ENCODE measurements around the gene GRIK4. TPM values are rescaled to one million over a fixed set of nuclear protein-coding genes. Genes with fewer than 3 reads are reported as not detected.

GRIK4 gene
- polyA plus RNA-seq, 1 of the 3 experiments (the other 2 are of a cell fraction) = 0.03 TPM

DNA sequence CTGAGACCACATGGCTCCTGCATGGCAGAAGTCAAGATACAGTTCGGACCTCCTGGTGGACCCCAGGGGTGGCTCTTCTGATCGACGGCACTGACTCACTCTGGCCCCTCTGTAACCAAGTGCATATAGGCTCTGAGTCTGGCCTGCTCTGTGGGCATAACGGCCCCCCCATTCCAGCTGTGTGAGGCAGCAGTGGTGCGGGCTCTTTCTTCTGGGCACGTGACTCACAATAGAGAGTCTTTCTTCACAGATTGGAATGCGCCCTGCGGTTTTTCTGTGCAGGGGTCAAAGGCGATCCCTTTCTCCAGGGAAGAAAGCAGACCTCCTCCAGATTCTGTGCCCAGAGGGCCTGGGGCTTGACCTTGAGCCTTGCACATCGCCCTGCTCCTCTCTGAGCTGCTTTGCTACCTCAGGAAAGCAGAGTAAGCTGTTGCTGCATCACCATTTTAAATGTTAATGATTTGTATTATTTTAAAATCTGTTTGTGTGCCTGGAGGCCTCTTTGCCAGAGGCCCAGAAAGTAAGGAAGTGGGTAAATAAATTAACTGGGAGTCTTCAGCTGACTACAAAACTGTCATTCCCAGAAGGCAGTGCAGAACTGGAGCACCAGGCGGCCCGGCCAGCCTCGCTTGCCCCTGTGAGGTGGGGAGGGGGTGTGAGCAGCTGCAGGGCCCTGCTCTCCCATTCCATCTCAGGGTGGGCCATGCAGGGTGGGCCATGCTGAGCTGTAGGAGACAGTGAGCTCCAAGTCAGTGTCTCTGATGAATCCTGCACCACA, 199.0 kb downstream of the GRIK4 start:
- no peaks in the 10 kb centered on the region for H3K9me3 ChIP-seq
- no peak for TF ChIP-seq SMC3 (IDR thresholded peaks at IDR 0.05; ENCODE audit: low read depth, low read length)
- TF ChIP-seq, protein P1, sequence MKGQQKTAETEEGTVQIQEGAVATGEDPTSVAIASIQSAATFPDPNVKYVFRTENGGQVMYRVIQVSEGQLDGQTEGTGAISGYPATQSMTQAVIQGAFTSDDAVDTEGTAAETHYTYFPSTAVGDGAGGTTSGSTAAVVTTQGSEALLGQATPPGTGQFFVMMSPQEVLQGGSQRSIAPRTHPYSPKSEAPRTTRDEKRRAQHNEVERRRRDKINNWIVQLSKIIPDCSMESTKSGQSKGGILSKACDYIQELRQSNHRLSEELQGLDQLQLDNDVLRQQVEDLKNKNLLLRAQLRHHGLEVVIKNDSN (IDR thresholded peaks at IDR 0.05; ENCODE audit: borderline replicate concordance, low read depth) = peak; percentile 75
- H3K9me2 ChIP-seq = no peaks in the 10 kb centered on the region
- no peak overlapping the region for H3K27ac ChIP-seq (ENCODE audit: low read depth in 2 of 2, low read length in 1 of 2)
- ChIA-PET POLR2A (no interaction called here), CTCF (interaction anchor here (1.0 to 7.0 kb wide), 4 partner anchors 20 to 199 kb away, joined by 3 to 38 read pairs (median 9); partner anchors contain the start of gene GRIK4)
- H3K36me3 ChIP-seq (replicated peaks in 1 of 2; ENCODE audit: control insufficient read depth in 1 of 2, insufficient read depth in 2 of 2, low read length in 1 of 2) = no peaks in the 10 kb centered on the region
- H3F3A ChIP-seq (replicated peaks; ENCODE audit: insufficient read depth) = no peaks in the 10 kb centered on the region
- H3K4me3 ChIP-seq (ENCODE audit: low read depth in 2 of 2, low read length in 1 of 2) = no peak overlapping the region
- H3K9ac ChIP-seq = no peak overlapping the region
- no peak overlapping the region for H3K4me2 ChIP-seq
- H3K4me1 ChIP-seq (ENCODE audit: control insufficient read depth in 1 of 2, insufficient read depth in 2 of 2, low read depth in 1 of 2, low read length in 1 of 2) = peaks cover 0 to 17% of the 10 kb centered on the region in 2 experiments; a peak in 1 of 4 replicates
- no peaks in the 10 kb centered on the region; the same call in 1 of the 2 replicates for H3K27me3 ChIP-seq (ENCODE audit: insufficient read depth)
- H4K20me1 ChIP-seq (ENCODE audit: insufficient read depth) = no peaks in the 10 kb centered on the region
- H3K79me2 ChIP-seq (ENCODE audit: insufficient read depth) = no peaks in the 10 kb centered on the region
- DNase-seq = peak; percentile 41
- no peak overlapping the region for H2AFZ ChIP-seq (ENCODE audit: low read depth)
- WGBS (ENCODE audit: low lambda C conversion rate) = 43% methylated on average over 11 of the region's 13 CpGs

DNA sequence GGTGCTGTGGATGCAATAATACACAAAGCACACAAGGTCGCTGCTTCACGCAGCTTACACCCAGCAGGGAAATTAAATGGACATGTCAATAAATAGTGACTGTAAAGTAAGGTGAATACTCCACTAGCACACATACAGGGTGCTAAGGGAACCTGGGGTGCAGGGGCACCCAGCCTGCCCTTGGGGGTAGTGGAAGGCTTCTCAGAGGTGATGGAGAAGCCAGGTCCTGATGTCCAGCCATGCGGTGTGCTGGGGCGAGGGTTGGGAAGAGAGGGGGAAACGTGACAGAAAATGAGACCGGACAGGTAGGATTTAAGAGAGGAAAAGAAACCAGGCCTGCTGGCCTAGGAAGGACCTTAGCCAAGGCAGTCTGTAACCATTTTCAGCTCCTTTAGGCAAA, 200.5 kb downstream of the GRIK4 start:
- no peak overlapping the region for H3K27ac ChIP-seq (ENCODE audit: low read depth in 2 of 2, low read length in 1 of 2)
- no peak for DNase-seq
- no peaks in the 10 kb centered on the region for H3K9me2 ChIP-seq
- ChIA-PET CTCF (interaction anchor here (1.5 to 7.0 kb wide), 4 partner anchors 19 to 201 kb away, joined by 4 to 38 read pairs (median 10); partner anchors contain the start of gene GRIK4), POLR2A (no interaction called here)
- no peaks in the 10 kb centered on the region for H4K20me1 ChIP-seq (ENCODE audit: insufficient read depth)
- WGBS (ENCODE audit: low lambda C conversion rate) = 91% methylated on average over 6 of the region's 6 CpGs
- H3K36me3 ChIP-seq (replicated peaks in 1 of 2; ENCODE audit: control insufficient read depth in 1 of 2, insufficient read depth in 2 of 2, low read length in 1 of 2) = no peaks in the 10 kb centered on the region
- TF ChIP-seq, protein P2, sequence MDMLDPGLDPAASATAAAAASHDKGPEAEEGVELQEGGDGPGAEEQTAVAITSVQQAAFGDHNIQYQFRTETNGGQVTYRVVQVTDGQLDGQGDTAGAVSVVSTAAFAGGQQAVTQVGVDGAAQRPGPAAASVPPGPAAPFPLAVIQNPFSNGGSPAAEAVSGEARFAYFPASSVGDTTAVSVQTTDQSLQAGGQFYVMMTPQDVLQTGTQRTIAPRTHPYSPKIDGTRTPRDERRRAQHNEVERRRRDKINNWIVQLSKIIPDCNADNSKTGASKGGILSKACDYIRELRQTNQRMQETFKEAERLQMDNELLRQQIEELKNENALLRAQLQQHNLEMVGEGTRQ (IDR thresholded peaks at IDR 0.05; ENCODE audit: borderline replicate concordance, low read depth, low read length) = no peak
- TF ChIP-seq RAD21 (IDR thresholded peaks at IDR 0.05; ENCODE audit: low read length) (no peak), SMC3 (IDR thresholded peaks at IDR 0.05; ENCODE audit: low read depth, low read length) (no peak), SIN3A (IDR thresholded peaks at IDR 0.05; ENCODE audit: borderline replicate concordance, low read depth, low read length) (no peak), TEAD4 (IDR thresholded peaks at IDR 0.05; ENCODE audit: borderline replicate concordance, insufficient read depth) (no peak), RFX5 (IDR thresholded peaks at IDR 0.05; ENCODE audit: low read length) (no peak), GATA2 (CRISPR knock-in tag; IDR thresholded peaks at IDR 0.05) (no peak), EZH2phosphoT487 (IDR thresholded peaks at IDR 0.05; ENCODE audit: borderline replicate concordance, low read depth) (no peak)
- TF ChIP-seq, protein P1 (IDR thresholded peaks at IDR 0.05; ENCODE audit: borderline replicate concordance, low read depth) = no peak
- TF ChIP-seq, protein P3, sequence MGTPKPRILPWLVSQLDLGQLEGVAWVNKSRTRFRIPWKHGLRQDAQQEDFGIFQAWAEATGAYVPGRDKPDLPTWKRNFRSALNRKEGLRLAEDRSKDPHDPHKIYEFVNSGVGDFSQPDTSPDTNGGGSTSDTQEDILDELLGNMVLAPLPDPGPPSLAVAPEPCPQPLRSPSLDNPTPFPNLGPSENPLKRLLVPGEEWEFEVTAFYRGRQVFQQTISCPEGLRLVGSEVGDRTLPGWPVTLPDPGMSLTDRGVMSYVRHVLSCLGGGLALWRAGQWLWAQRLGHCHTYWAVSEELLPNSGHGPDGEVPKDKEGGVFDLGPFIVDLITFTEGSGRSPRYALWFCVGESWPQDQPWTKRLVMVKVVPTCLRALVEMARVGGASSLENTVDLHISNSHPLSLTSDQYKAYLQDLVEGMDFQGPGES (IDR thresholded peaks at IDR 0.05; ENCODE audit: low read depth, low read length) = no peak
- H3K9me3 ChIP-seq = no peaks in the 10 kb centered on the region
- H3K27me3 ChIP-seq (ENCODE audit: insufficient read depth) = no peaks in the 10 kb centered on the region; the same call in 1 of the 2 replicates
- H3K4me3 ChIP-seq (ENCODE audit: low read depth in 2 of 2, low read length in 1 of 2) = no peak overlapping the region
- no peaks in the 10 kb centered on the region for H3K79me2 ChIP-seq (ENCODE audit: insufficient read depth)
- H3K9ac ChIP-seq = no peak overlapping the region
- H3K4me1 ChIP-seq (ENCODE audit: control insufficient read depth in 1 of 2, insufficient read depth in 2 of 2, low read depth in 1 of 2, low read length in 1 of 2) = peaks cover 0 to 17% of the 10 kb centered on the region in 2 experiments; a peak in 1 of 4 replicates
- H2AFZ ChIP-seq (ENCODE audit: low read depth) = no peak overlapping the region
- H3F3A ChIP-seq (replicated peaks; ENCODE audit: insufficient read depth) = no peaks in the 10 kb centered on the region
- H3K4me2 ChIP-seq = no peak overlapping the region

All from SK-N-SH (cell line).